Germinal center (tissue), 1 donor: ENCODE measurements around the gene GADL1.

Experiments
- DNase-seq: peaks from one replicate; pipeline ENCODE4 v3.0.0; 2012; ENCODE audit warnings: mixed read lengths, low spot score

The GADL1 gene

GRCh38 chr3:30811151-30811795 is 83.2 kb downstream of the GADL1 start:
- DNase-seq = no peak

DNA sequence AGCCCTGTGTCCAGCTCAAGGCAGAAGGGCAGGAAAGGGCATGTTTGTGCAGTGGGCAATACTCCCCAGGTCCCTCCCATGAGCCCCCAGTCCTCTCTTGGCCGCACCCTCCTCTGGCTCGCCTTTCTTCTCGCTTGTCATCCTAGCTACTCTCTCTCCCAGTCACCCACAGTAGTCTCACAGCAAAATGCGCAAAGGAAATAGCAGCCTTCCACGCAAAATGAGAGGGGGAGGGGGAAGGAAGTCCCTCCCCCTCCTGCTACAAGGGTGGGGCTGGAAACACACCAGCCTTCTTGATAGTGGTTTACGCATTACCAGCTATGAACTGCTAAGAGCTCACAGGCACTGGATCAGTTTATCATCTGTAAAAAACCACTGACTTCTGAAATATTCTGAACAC is 83.8 kb downstream of the GADL1 start:
- DNase-seq = no peak

GRCh38 chr3:30805695-30806094 is 88.8 kb downstream of the GADL1 start:
- no peak for DNase-seq

- DNase-seq = no peak
Measured at GRCh38 chr3:30804984-30805383, 89.5 kb downstream of the GADL1 start.

GRCh38 chr3:30795176-30795575 is 99.3 kb downstream of the GADL1 start:
- DNase-seq = no peak

DNA sequence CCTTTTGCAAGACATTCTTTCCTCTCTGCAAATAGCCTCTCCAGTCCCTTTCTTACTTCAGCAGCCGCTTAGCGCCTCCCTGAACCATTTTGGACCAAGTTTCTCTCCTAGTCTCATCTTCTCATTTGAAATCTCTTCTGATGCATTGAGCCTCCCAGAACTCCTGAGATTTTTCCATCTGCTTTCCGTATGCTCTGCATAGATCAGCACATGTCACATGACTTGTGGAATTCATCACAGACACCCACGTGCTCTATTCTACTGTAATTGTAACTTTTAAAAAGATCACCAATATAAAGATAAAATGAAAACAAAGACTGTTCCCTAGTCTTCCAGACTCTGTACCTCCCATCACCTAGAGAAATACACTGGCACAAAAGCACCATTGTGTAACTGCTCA is 100.7 kb downstream of the GADL1 start:
- no peak for DNase-seq

GRCh38 chr3:30790150-30790549 is 104.3 kb downstream of the GADL1 start:
- no peak for DNase-seq

DNA sequence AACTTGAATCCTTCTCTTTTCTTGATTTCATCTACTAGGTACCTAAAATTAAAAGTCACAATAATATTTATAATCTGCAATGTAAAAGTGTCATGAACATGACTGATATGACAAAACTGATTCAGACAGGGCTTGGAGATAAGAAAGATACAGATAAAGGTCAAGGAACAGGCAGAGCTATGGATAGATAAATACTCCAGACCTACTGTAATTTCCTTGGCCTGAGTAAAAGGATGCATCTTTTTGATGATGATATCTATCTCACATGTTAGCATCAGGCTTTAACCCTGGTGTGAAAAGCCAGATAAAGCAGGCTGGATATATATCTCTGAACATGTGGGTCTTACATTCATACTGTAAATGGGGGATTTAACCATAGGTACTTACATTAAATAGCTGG is 108.1 kb downstream of the GADL1 start:
- no peak for DNase-seq

DNA sequence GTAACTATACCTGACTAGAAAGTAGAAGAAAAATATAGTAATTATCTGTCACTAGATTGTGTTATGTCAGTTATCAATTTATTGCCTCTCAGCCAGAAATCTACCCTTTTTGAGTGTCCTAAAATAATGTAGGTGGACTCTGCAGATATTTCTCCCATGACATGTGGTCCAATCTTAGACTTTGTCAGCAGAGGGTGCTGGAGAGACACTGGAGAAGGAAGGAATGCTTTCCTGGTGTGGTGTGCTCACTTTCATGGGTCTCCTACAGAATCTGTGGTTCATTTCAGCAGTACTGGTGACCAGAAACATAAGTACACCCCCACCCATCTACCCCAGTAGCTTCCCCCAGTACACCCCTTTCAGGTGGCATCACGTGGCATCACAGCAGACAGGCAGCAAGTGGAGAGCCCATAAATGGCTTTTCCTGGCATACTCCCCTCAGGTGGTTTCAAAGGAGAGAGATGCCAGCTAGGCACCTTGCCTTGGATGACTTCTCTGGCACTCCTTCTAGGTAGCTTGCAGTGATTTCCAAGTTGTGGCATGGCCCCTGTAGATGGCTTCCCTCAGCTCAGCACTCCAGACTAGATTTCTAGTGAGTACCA is 114.7 kb downstream of the GADL1 start:
- DNase-seq = no peak

GRCh38 chr3:30778933-30779332 is 115.5 kb downstream of the GADL1 start:
- DNase-seq = no peak

GRCh38 chr3:30777426-30778113 is 116.9 kb downstream of the GADL1 start:
- no peak for DNase-seq

- DNase-seq = no peak
Measured at GRCh38 chr3:30776186-30776815, 118.2 kb downstream of the GADL1 start.

DNA sequence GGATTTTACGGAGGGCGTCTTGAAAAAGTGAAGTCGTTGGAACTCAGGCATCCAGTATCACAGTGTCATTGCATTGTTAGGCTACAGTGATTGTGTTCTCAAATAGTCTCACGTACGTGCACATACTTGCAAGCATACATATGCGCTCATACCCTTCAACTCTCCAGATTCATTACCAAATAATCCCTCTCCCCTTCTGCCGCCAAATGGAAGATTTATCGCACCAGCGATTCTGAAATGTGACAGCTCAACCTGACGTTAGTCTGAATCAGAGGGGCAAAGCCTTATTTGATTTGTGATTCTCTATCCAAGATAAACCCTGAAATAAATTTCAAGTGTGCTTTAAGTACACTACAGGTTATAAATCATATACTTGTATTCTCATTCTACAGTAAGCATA is 119.4 kb downstream of the GADL1 start:
- no peak for DNase-seq

- DNase-seq = no peak
Measured at GRCh38 chr3:30774062-30774461, 120.4 kb downstream of the GADL1 start.

DNA sequence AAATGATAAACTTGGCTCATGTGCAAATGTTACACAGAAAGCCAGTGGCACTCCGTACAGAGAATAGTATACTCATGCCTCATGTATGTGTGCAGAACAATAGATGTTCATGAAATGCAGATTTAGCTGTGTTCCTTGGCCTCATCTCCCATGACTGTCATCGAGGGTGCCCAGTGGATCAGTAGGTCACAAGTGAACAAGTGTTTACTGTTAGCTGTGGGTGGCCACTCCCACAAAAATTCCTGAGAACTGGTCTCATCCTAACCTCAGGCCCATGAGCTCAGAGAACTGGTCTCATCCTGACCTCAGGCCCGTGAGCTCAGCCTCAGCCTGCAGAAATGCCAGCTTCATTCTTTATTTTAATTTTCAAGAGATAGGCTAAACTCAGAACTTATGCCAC is 124.1 kb downstream of the GADL1 start:
- no peak for DNase-seq

DNA sequence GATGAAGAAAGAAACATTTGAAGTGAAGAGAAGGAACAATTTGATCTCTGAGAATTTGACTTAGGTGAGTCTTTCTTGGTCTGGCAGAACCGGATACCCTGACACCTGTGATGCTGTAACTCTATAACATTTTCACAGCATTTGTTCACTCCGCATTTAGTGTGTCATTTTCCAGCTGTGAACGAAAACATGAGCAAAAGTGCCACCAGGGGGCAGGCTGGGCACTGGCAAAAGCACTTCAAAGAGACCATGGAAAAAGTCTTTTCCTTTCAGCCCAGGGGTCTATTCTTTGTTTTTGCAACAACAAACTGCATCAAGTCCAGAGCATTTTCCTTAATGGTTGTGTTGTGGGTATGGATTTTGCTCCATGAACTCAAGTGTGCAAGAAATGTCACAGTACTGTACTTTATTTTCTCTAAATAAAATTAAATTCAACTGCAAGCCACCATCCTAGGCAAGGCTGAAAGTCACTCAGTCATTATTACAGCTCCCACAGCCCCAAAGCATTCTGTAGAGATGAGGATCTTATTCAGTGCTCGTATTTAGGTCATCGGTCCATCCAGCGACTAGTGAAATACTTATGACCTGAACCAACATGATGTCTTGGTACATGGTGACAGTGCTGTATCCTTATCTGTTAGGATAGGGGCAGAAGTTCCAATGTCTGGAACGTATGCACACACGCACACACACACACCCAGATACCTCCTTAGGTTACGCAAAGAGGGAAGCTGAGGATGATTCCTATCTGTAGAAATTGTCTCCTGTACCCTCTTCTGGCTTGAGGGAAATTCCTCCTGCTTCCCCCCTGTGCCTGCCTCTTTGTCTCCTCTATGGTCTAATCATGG is 125.5 kb downstream of the GADL1 start:
- DNase-seq = peak; percentile 23

DNA sequence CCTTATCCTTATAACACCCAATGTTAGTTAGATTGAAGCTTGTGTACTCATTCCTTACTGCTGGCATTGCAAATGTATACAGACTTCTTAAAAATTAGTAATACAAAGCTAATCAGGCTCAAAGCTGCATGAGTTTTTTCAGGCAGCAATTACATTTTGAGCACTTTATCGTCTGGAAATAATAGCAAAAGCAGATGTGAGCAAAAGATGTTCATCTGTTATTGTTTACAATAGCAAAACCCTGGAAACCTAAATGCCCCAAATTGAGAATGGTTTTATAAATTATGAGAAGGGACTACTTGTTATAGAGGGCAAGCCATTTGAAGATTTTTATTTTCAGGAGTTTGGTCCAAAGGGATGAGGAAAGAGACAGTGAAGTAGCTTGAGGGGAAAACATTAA is 126.4 kb downstream of the GADL1 start:
- DNase-seq = no peak

- no peak for DNase-seq
Measured at GRCh38 chr3:30766522-30766921, 127.9 kb downstream of the GADL1 start.

GRCh38 chr3:30764891-30765290 is 129.6 kb downstream of the GADL1 start:
- DNase-seq = no peak

DNA sequence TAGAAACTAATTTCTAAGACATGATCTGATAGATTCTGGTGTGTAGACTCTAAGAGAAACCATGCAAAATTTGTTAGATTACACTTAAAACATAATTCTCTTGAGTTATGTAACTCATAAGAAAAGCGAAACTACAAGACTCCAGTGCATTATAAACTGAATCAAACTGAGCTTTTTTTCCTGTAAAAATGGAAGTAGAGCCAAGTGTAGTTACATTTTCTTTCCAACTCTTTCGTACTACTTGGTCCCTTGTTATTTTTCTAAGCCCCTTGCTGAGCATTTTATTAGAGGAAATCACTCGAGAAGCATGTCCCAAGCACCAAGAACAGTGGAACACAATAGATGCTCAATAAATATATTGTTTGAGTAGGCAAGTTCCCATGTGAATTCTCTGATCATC is 130.2 kb downstream of the GADL1 start:
- DNase-seq = no peak

- no peak for DNase-seq
Measured at GRCh38 chr3:30761374-30761773, 133.1 kb downstream of the GADL1 start.

DNA sequence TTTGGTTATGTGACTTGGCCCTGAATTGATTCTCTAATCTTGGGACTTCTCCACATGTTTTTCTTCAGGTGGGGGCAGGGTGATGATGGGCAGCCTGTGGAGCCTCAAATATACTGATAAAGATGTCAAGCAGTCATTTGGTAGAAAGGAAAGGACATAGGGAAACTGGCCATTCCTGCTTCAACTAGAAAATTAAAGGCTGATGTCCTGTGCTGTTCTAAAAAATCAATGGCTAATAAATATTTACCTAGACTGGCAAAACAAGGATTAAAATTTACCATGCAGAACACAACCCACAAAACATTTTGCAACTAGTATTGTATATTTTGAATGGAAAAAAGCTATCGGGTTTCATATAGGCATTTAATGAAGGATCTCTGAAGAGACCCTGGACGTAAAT is 133.7 kb downstream of the GADL1 start:
- no peak for DNase-seq
